CD14-positive monocyte (primary cell): ENCODE data around the gene LDLRAD4. TPM values are rescaled to one million over a fixed set of nuclear protein-coding genes. Genes with fewer than 3 reads are reported as not detected.

Source experiments
- DNase-seq, 3 donors: peaks; one replicate each; pipeline ENCODE4 v3.0.0-alpha.2; 2011 to 2022
- H2AFZ ChIP-seq: 2 replicates; pipeline ENCODE4 v1.6.0; 2012; ENCODE audit warnings: mild to moderate bottlenecking, low read depth, low read length, inconsistent platforms; ENCODE audit not compliant: insufficient read depth, poor library complexity, severe bottlenecking
- H3K27ac ChIP-seq, 2 donors: 1 replicate in 1 of 2; 2 replicates in 1 of 2; pipeline ENCODE4 v1.5.1; 2012 to 2013; ENCODE audit warnings: low read length in 2 of 2, control low read depth in 1 of 2, inconsistent platforms in 1 of 2, low read depth in 1 of 2, mild to moderate bottlenecking in 1 of 2
- H3K27me3 ChIP-seq, 2 donors: one replicate each; pipeline versions ENCODE4 v1.6.0 to v1.6.1; 2011 to 2013; ENCODE audit warnings: low read length in 2 of 2; ENCODE audit not compliant: control insufficient read depth in 2 of 2, insufficient read depth in 2 of 2
- H3K36me3 ChIP-seq, 2 donors: replicated peaks in 1 of 2; 1 replicate in 1 of 2; 2 replicates in 1 of 2; pipeline versions ENCODE4 v1.5.1 to v1.6.1; 2012 to 2013; ENCODE audit warnings: low read length in 2 of 2, control low read depth in 1 of 2, inconsistent platforms in 1 of 2, mild to moderate bottlenecking in 1 of 2; ENCODE audit not compliant: insufficient read depth in 2 of 2, control insufficient read depth in 1 of 2
- H3K4me1 ChIP-seq, 2 donors: 1 replicate in 1 of 2; 2 replicates in 1 of 2; pipeline versions ENCODE4 v1.5.1 to v1.6.1; 2012 to 2013; ENCODE audit warnings: low read length in 2 of 2, control low read depth in 1 of 2, inconsistent platforms in 1 of 2, mild to moderate bottlenecking in 1 of 2, moderate library complexity in 1 of 2; ENCODE audit not compliant: insufficient read depth in 2 of 2, control insufficient read depth in 1 of 2
- H3K4me2 ChIP-seq: replicated peaks from 2 replicates; pipeline ENCODE3; 2012; ENCODE audit warnings: low read length, moderate library complexity, mild to moderate bottlenecking; ENCODE audit not compliant: poor library complexity, severe bottlenecking; ENCODE audit errors: extremely low read depth
- H3K4me3 ChIP-seq, 3 experiments: fragments of 200-600 bp in 1 of 3; sonication (generic) in 1 of 3; replicated peaks in 1 of 3; 1 replicate in 2 of 3; 2 replicates in 1 of 3; pipeline ENCODE4 v1.5.1; 2011 to 2013; ENCODE audit warnings: low read length in 3 of 3, mild to moderate bottlenecking in 3 of 3, control low read depth in 2 of 3, low read depth in 2 of 3, inconsistent platforms in 1 of 3, moderate library complexity in 1 of 3
- H3K79me2 ChIP-seq: 2 replicates; pipeline ENCODE4 v1.6.0; 2012; ENCODE audit warnings: mild to moderate bottlenecking, control low read depth, inconsistent platforms, low read length, moderate library complexity; ENCODE audit not compliant: insufficient read depth
- H3K9ac ChIP-seq: 2 replicates; pipeline ENCODE4 v1.6.0; 2017; ENCODE audit warnings: low read length, mild to moderate bottlenecking; ENCODE audit not compliant: insufficient read depth, poor library complexity, severe bottlenecking
- H3K9me3 ChIP-seq, 2 donors: replicated peaks in 1 of 2; 1 replicate in 1 of 2; 2 replicates in 1 of 2; pipeline versions ENCODE4 v1.5.1 to v1.6.1; 2012 to 2013; ENCODE audit warnings: low read length in 2 of 2, control low read depth in 1 of 2; ENCODE audit not compliant: control insufficient read depth in 1 of 2, insufficient read depth in 1 of 2
- H4K20me1 ChIP-seq: 2 replicates; pipeline ENCODE4 v1.6.0; 2012; ENCODE audit warnings: mild to moderate bottlenecking, low read length, control low read depth, moderate library complexity; ENCODE audit not compliant: insufficient read depth
- H3K27ac Mint-ChIP-seq, 7 donors: one replicate each; pipeline ENCODE4 v1.8.0; 2020; ENCODE audit warnings: mild to moderate bottlenecking in 7 of 7, mixed read lengths in 7 of 7, moderate library complexity in 6 of 7, inconsistent platforms in 2 of 7
- H3K27me3 Mint-ChIP-seq, 3 donors: one replicate each; pipeline ENCODE4 v1.8.0; 2021 to 2022; ENCODE audit warnings: low read depth in 3 of 3, mild to moderate bottlenecking in 3 of 3, mixed read lengths in 3 of 3, moderate library complexity in 3 of 3, inconsistent platforms in 1 of 3
- H3K36me3 Mint-ChIP-seq, 2 donors: one replicate each; pipeline ENCODE4 v1.8.0; 2020; ENCODE audit warnings: mixed read lengths in 2 of 2, inconsistent platforms in 1 of 2, mild to moderate bottlenecking in 1 of 2
- H3K4me1 Mint-ChIP-seq: one replicate; pipeline ENCODE4 v1.8.0; 2020; ENCODE audit warnings: mild to moderate bottlenecking, mixed read lengths
- H3K4me3 Mint-ChIP-seq, 2 donors: one replicate each; pipeline ENCODE4 v1.8.0; 2020; ENCODE audit warnings: mild to moderate bottlenecking in 2 of 2, mixed read lengths in 2 of 2, moderate library complexity in 1 of 2
- H3K9me3 Mint-ChIP-seq, 7 donors: one replicate each; pipeline ENCODE4 v1.8.0; 2020 to 2022; ENCODE audit warnings: mixed read lengths in 7 of 7, mild to moderate bottlenecking in 6 of 7, moderate library complexity in 6 of 7, inconsistent platforms in 2 of 7
- WGBS: methylation state at CpG from one replicate; pipeline ENCODE4 v1.1.5; 2013; ENCODE audit warnings: missing lambda C conversion rate; ENCODE audit not compliant: insufficient coverage; 5-methylcytosine and 5-hydroxymethylcytosine counted together
- intact Hi-C, 2 donors: fragments of 100-400 bp; cut with micrococcal nuclease; formaldehyde crosslinking; loops; one replicate each; pipeline versions ENCODE4 v1.15.0 to v1.15.1; 2023
- polyA plus RNA-seq, 3 donors: library from polyadenylated mRNA; depleted of rRNA in 1 of 3; unstranded in 2 of 3; stranded (reverse) in 1 of 3; fragments of 300-500 nt in 2 of 3; fragments of >200 nt in 1 of 3; fragmentation: Illumina TruSeq in 2 of 3; gene quantifications; 1 replicate in 2 of 3; 2 replicates in 1 of 3; pipeline ENCODE4 v1.2.3, GENCODE V29; 2012 to 2021
- TF ChIP-seq, protein P1 (sequence below): fragments of 200-600 bp; IDR thresholded peaks from one replicate; pipeline ENCODE4 v1.8.0; 2022; ENCODE audit warnings: antibody characterized with exemption, mild to moderate bottlenecking

LDLRAD4 gene
- polyA plus RNA-seq, 3 donors, result 13.5 to 15.4 (median 13.8) TPM

DNA sequence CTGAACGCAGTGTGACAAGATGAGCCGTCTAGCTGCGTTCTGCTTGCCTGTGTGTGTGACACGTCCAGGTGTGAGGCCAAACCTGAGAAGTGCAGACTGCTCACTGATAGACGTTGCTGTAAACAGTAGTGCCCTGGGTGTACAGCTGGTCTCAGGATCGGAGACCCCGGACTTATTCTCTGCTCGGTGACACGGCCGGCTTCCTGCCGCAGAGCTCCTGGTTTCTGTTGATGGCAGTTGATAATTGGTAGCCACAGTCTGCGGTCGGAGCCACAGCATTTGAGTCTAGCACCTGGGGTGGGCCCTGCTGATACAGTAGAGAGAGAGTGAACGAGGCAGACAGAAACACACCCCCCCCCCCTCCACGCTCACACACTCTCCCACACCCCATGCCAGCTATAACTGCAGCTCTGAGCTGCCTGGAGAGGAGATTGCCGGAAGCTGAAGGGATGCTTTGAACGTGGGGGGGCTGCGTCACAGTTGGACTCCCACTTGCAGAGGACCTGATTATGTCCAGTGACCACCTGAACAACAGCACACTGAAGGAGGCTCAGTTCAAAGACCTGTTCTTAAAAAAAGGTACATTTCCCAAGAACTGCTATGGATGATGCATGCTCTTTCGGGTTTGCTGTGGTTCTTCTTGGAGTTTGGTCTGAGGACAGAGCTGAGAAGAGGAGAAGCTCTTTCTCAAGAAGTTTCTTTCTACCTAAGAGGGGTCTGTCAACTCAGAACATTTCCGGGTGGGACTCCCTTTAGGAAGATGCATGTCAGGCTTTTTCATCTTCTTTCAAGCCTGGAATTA, 393.8 kb downstream of the LDLRAD4 start:
- peaks cover 24 to 31% of the 10 kb centered on the region in 2 donors for H3K36me3 Mint-ChIP-seq
- WGBS, result 1% methylated on average over 15 of the region's 20 CpGs
- Histone ChIP-seq H2AFZ (peak overlapping the region; percentile 41), H3K27me3 (peaks cover 0 to 21% of the 10 kb centered on the region in 2 donors), H3K27ac (peak overlapping the region in 1 of 2 donors; percentile 23), H3K4me2 (peak overlapping the region; percentile 69), H3K79me2 (no peaks in the 10 kb centered on the region), H3K4me1 (peaks cover 57 to 65% of the 10 kb centered on the region in 2 donors), H3K9me3 (no peaks in the 10 kb centered on the region), H4K20me1 (no peaks in the 10 kb centered on the region), H3K4me3 (peak overlapping the region; percentile 10 to 61 (median 24)), H3K36me3 (no peaks in the 10 kb centered on the region), H3K9ac (peak overlapping the region; percentile 54)
- TF ChIP-seq, protein P1, sequence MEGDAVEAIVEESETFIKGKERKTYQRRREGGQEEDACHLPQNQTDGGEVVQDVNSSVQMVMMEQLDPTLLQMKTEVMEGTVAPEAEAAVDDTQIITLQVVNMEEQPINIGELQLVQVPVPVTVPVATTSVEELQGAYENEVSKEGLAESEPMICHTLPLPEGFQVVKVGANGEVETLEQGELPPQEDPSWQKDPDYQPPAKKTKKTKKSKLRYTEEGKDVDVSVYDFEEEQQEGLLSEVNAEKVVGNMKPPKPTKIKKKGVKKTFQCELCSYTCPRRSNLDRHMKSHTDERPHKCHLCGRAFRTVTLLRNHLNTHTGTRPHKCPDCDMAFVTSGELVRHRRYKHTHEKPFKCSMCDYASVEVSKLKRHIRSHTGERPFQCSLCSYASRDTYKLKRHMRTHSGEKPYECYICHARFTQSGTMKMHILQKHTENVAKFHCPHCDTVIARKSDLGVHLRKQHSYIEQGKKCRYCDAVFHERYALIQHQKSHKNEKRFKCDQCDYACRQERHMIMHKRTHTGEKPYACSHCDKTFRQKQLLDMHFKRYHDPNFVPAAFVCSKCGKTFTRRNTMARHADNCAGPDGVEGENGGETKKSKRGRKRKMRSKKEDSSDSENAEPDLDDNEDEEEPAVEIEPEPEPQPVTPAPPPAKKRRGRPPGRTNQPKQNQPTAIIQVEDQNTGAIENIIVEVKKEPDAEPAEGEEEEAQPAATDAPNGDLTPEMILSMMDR, result no peak
- peak in 1 of 3 donors; percentile 29 for DNase-seq
- H3K27me3 Mint-ChIP-seq, result peaks cover 29 to 37% (median 32%) of the 10 kb centered on the region in 3 donors
- H3K4me1 Mint-ChIP-seq, result peaks cover 68% of the 10 kb centered on the region
- H3K27ac Mint-ChIP-seq, result peak overlapping the region; percentile 56 to 93 (median 89)
- H3K9me3 Mint-ChIP-seq, result peaks cover 0 to 7% (median 3%) of the 10 kb centered on the region in 7 donors
- intact Hi-C loops, result loop anchor here in 1 of 2 donors (2.0 to 5.0 kb wide), 2 partner anchors 24 to 45 kb away; no protein-coding TSS in a partner anchor
- peak overlapping the region; percentile 74 to 94 for H3K4me3 Mint-ChIP-seq

DNA sequence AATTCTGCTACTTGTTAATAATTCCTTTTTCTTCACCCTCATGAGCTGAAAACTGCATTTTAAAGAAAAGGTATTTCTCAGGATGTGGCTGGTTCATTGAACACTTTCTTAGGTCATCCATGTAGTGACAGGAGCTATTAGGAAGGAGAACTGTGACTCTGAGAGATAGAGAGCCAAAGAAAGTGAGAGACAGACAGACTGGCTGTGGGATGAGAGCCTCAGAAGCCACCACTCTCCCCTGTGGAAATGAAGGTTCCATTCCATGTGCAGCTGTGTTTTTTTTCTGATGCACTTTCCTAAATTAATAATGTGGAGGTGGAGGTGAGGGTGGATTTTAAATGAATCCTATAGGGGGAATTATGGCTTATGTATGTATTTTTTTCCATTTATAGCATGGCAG, 394.5 kb downstream of the LDLRAD4 start:
- H3K9me3 ChIP-seq, result no peaks in the 10 kb centered on the region
- intact Hi-C loops, result loop anchor here in 1 of 2 donors (2.0 to 5.0 kb wide), 2 partner anchors 24 to 46 kb away; no protein-coding TSS in a partner anchor
- no peak overlapping the region for H3K27ac ChIP-seq
- TF ChIP-seq, protein P1, result no peak
- Mint-ChIP-seq H3K4me1 (peaks cover 68% of the 10 kb centered on the region), H3K27me3 (peaks cover 27 to 37% (median 32%) of the 10 kb centered on the region in 3 donors), H3K36me3 (peaks cover 24% of the 10 kb centered on the region in 2 donors), H3K4me3 (peak overlapping the region; percentile 74 to 75), H3K9me3 (peaks cover 0 to 7% (median 2%) of the 10 kb centered on the region in 7 donors), H3K27ac (peak overlapping the region in 5 of 7 donors; percentile 45 to 93 (median 54))
- peaks cover 57 to 65% of the 10 kb centered on the region in 2 donors for H3K4me1 ChIP-seq
- H4K20me1 ChIP-seq, result no peaks in the 10 kb centered on the region
- H3K79me2 ChIP-seq, result no peaks in the 10 kb centered on the region
- H3K9ac ChIP-seq, result no peak overlapping the region
- no peak for DNase-seq
- H3K4me3 ChIP-seq, result no peak overlapping the region
- peaks cover 0 to 21% of the 10 kb centered on the region in 2 donors for H3K27me3 ChIP-seq
- no peaks in the 10 kb centered on the region for H3K36me3 ChIP-seq
- no peak overlapping the region for H3K4me2 ChIP-seq
- H2AFZ ChIP-seq, result no peak overlapping the region
